Heart left ventricle (tissue), 13 donors: ENCODE results near the gene PDCD7.

Experiments
- CTCF ChIP-seq, 12 donors: fragments of 200-600 bp; sonication (generic) in 4 of 12; IDR thresholded peaks; one replicate each; pipeline versions ENCODE4 v1.5.0 to v1.8.0; 2018 to 2022; ENCODE audit warnings: antibody characterized with exemption in 12 of 12, mild to moderate bottlenecking in 5 of 12
- POLR2A ChIP-seq, 2 donors: fragments of 450-650 bp; IDR thresholded peaks; one replicate each; pipeline ENCODE4 v1.6.1; 2017; ENCODE audit warnings: antibody characterized with exemption in 2 of 2, mild to moderate bottlenecking in 2 of 2, moderate library complexity in 2 of 2
- donor health status: ischemic (EF 13 %, LVEDD 7.1; RV severe dilation, severe dysfunction).
- donor health status: DM: no; HTN: yes; CAD: no.
- donor health status: DM: no; HTN: no; CAD: no.
- donor health status: ischemic (EF 25% LVEDD 6.9; RV normal size, moderate dysfunction).
- donor health status: ischemic (EF 25% LVEDD 5.7; RV mildly dilated, moderate dysfunction).
- donor health status: ischemic (EF 35%, LVEDD 5.7; RV mildly dilated, moderate dysfunction).
- donor health status: nonischemic (EF 11% LVEDD 7.7; RV severe dilation, severe dysfunction).
- donor health status: DM: yes; HTN: yes; CAD: no.
- donor health status: PGD.
- donor health status: ischemic (EF 29% LVEDD 5.4; RV normal size, mild dysfunction).
- donor health status: nonischemic (EF 23%, LVEDD 6.1; RV moderate dilation, normal function).

- TF ChIP-seq CTCF (IDR thresholded peaks at IDR 0.05) (no peak), POLR2A (IDR thresholded peaks at IDR 0.05) (no peak)
Measured at GRCh38 chr15:65071381-65071811, 62.2 kb downstream of the PDCD7 start.
